NCI-H748 (cell line): ENCODE measurements around the gene GHRHR.

Source experiments
- DNase-seq: peaks from one replicate; lab custom pipeline; 2025; ENCODE audit not compliant: unreplicated experiment; lab: John Stamatoyannopoulos, UW

GHRHR gene

DNA sequence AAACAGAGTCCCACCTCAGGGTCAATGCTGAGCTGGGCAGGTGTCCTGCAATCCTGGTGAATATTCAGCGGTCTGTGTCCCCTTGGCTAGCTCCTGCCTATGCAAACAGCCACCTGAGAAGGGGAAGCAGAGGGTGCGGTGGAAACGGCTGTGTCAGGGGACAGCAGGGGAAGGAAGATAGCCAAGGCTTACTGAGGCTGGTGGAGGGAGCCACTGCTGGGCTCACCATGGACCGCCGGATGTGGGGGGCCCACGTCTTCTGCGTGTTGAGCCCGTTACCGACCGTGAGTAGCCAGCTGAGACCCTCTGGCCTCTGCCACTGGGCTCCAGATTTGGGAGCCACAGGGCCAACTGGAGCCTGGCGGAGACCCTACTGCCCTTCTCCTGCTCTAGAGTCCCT is at the start of gene GHRHR:
TSS of gene GHRHR (plus strand) at position 112 of the 400 bp plus-strand sequence. CDS start at position 228, 116 bp downstream.
- no peak for DNase-seq

DNA sequence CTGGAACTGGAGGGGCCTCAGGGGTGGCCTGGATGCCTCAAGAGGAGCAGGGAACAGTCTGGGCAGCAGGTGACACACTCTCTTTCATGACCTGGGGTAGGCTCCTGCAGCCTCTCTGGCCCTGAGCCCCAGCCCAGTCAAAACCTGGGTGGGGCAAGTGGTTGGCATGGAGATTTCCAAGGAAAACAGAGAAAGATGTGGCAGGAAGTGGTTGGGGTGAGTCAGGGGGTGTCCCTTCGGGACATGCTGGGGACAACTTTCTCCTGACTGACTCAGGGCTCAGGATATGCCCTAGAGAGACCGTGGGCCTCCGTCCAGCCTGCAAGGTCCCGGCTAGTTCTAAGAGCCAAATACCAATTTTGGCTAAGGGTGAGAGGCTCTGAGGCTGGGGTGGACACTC is 49.2 kb upstream of the GHRHR start:
- DNase-seq: no peak

DNA sequence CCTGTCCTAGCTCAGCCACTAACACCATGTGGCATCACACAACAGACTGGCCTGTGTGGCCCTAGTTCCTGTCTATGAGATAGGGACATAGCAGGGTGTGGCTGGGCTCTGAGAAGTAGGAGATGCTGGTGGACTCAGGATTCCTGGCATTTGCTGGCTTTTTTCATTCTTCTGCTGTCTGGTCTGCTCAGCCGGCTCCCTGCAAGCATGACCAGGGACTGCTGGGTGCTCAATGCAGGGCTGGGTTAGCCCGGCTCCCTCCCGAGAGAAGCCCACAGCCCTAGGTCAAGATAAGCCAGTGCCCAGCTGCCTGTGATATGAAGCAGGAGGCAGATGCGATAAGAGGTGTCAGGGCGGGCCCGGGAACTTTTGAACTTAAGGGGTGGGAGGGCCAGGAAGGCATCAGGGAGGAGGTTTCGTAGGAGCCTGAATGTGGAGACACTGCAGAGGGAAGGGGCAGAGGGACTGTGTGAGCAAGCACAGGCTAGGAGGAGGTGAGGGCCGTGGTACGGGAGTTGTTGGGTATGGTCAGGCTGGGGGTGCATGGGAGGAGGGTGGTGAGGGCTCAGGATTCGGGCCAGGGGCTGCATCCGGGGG is 48.6 kb upstream of the GHRHR start:
- DNase-seq: no peak

DNA sequence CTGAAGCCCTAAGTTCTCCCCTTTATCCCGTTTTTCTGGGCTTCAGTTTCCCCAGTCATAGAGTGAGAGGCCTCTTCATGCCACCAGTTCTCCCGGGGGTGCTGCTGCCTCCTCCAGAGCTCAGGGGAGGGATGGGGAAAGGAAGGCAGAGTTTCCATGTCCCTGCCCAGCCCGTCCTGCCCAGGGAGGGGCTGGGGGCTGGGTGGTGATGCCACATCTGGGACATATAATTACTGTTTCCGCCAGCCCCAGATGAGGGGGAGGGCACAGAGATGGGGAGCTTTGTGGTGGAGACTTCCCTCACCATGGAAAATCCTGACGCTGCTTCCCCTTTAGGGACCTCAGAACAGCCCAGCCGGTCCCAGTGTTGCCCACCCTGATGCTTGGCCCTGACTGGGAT is 48.0 kb upstream of the GHRHR start:
- no peak for DNase-seq

DNA sequence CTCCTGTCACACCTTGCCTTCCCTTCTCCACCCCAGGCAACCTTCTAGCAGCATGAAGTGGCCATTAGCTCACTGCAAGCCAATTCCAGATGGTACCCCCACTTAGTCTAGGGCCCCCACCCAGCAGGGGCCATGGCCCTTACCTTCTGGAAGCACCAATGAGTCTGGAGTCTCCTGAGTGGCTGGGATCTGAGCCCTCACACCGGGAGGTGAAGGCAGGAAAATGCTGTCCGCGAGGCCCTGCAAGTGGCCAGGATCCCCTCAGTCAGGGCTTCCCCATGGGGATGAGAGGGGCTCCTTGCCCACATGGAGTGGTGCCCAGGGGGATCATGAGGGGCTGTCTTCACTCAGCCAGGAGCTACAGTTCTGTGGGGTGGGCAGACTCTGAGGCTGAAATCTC is 47.5 kb upstream of the GHRHR start:
- DNase-seq: no peak

DNA sequence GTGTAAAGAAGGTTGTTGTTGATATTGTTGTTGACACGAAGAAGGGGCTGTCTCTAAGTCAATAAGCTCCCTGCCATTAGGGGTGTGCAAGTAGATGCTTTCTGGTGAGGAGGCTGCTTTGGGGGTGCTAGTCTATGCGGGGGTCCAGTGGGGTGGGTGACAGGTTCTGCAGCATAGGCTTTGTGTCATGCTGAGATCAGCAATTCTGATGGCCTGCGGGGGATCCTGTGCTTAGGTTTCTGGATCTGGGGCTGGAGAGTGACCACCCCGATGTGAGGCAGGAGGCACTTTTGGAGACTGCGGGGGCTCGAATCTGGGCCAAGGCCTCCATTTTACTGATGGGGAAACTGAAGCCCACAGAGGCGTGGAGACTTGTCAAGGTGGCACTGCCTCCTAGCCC is 47.0 kb upstream of the GHRHR start:
- no peak for DNase-seq

DNA sequence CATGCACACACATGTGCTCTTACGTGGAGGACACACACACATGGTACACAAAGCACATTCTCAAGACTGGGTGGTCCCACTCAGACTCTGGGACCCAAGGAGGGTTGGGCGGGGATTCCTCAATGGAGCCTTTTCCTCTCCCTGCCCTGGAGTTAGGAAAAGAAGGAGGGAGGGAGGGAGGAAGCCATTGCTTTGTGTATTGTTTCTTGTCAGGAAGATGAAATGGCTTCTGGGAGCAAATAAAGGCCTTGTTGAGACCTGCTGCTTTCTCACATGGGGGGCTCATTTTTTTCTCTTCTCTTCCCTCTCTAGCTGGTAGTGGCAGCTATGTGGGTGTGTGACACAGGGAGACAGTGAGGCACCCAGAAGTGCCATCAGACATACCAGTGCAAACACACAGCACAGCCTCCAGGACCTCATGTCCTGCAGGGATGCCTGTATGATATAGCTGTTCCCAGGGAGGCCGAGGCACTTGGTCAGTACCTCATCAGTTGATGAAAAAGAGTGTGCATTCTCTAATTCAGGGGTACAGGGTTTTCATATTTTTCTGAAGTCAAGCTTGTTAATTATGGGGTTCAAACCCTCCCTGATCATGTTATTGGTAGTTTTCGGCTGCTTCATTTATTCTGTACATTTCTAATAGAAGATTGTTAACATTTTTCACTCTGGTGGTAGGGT is 46.4 kb upstream of the GHRHR start:
- no peak for DNase-seq

DNA sequence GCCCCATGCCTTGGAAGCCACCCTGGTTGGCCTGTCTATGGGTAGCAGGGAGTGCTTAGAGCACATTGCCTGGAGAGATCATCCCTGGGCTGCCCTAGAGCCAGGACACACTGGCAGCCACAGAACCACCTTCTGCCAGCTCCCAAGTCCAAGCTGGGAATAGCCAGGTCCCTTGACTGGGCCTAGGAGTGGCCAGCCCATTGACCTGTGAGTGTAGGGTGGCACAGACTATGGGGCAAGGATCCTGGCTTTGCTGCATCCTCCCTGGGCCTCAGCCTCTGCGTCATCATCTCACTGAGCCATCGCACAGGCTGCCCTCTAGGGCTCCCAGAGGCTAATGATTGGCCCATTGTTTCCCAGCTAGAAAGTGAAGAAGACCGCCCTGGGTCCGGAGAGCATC is 45.1 kb upstream of the GHRHR start:
- DNase-seq: no peak

DNA sequence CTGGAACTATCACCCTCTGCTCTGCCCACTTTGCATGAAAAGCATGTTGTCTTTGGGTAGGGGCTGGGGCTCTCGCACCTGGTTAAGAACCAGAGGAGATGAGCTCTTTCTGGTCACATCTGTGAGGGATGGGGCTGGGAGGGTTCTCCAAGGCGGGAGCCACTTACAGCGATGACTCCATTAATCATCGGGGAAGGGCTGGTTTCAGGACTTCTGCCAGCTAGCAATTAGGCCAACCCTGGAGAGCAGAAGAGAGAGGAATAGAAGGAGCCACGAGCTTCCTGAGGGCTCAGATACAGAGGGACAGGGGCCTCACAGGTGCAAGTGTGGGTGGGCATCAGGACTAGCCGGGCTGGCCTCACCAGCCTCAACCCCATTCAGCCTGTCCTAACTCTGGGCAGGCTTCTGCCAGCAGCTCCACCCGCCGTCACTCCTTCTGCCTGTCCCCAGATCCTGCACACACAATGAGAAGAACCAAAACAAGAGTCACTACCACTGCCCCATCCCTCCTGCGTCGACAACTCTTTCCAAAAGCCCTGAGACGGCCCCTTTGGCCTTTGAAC is 43.7 kb upstream of the GHRHR start:
- no peak for DNase-seq

DNA sequence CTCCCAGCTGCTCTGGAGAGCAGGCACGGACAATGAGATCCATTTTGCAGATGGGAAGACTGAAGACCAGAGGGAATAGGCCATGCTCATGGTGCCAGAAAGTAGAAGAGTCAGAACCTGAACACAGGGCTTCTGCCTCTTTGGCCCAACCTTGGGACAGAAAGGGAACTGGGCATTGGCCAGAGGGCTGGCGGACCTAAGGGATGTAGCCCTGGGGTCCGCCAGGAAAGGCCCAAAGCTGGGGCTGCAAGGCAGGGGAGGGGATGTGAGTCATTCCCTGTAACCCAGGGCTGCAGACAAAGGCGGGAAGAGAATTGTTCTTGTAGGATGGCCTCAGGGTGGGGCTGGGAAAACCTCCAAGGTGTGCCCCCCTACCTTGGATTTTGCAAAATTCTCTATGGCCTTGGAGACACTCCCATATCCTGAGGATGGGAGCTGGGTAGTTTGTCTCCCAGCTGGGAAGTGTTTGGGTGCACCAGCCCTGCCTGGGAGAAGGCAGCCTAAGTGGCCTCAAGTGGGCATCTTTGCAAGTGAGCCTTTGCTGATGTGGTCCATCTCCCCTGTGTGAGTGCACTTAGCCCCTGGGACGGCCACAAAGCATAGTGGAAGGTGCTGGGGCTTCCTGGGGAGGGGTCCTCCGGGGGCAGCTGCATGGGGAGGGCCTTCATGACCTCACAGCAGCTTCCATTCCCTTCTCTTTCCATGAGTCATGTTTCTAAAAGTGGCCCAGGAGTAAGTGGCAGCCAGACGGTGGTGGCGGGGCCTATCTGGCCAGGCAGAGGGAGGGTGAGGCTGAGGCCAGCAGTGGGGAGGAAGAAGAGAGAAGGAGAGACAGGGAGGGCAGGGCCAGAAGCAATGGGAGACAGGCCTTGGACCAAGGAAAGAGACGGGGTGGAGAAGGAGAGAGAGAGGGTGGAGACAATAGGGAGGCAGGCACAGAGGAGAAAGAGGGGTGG is 42.9 kb upstream of the GHRHR start:
- DNase-seq: no peak

DNA sequence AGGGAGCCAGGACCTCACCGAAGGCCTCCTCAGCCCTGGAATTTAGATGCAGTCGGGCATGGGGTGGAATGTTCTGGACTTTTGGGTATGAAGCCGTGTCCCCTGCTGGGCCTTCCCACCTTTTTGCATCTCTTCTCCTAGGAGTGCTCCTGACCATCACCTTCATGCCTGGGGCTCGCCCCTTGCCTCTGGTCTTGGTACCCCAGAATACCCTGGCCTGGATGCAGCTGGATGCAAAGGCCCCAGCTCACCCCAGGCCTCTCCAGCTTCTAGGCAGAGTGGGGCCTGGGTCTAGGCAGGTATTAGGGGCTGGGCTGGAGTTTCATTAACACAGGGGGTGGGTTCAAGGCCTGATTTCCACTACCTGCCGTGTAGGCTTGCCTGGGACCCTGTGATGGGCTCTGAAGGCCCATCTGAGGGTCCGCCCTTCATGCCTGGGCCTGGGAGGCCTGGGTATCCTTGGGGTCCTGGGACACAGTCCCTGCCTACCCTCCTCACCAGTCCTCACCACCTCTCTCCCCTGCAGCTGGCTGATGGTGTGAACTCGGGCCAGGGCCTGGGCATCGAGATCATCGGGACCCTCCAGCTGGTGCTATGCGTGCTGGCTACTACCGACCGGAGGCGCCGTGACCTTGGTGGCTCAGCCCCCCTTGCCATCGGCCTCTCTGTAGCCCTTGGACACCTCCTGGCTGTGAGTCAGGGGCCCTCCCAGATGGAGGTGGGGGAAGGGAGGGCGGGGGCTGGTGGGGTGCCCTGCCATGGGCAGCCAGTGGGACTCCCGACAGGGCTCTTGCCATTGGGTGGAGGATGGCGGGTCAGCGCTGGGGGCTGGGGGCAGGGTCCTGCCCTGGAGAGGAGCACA is 42.0 kb upstream of the GHRHR start:
- no peak for DNase-seq

DNA sequence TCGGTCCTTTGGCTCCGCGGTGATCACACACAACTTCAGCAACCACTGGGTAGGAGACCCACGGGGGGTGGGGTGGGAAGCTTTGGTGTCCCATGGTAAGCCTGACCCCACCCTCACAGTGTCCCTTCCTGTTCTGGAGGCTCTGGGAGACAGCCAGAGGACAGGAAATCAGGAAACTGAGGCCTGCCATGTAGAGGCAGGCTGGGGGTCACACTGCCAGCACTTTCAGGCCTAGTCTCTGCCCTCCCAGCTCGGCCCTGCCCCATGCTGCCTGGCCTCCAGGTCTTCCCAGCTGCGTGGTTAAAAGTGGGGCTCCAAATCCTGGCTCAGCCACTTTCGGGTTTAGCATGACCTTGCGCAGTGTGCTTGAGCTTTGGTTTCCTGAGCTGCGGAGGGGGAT is 41.2 kb upstream of the GHRHR start:
- DNase-seq: no peak

DNA sequence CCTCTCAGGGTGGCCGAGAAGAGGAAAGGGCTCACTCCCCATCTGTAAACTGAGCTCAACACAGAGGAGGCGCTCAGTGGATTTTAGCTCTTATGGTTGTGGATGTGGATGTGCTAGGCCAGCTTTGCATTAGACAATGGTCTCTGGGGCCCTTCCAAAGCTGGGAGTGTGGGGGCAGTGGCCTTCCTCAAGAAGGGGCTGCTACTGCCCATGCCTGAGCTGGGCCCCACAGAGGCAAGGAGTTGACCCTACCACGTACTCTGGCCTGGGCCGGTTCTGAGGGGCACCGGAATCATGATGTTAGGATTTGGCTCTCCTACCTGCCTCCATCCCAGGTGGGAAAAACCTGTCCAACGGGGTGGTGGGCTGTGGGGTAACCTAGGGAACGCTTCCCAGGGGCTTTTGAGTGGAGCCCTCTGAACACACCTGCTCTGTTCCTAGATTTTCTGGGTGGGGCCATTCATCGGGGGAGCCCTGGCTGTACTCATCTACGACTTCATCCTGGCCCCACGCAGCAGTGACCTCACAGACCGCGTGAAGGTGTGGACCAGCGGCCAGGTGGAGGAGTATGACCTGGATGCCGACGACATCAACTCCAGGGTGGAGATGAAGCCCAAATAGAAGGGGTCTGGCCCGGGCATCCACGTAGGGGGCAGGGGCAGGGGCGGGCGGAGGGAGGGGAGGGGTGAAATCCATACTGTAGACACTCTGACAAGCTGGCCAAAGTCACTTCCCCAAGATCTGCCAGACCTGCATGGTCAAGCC is 40.6 kb upstream of the GHRHR start:
- DNase-seq: no peak

DNA sequence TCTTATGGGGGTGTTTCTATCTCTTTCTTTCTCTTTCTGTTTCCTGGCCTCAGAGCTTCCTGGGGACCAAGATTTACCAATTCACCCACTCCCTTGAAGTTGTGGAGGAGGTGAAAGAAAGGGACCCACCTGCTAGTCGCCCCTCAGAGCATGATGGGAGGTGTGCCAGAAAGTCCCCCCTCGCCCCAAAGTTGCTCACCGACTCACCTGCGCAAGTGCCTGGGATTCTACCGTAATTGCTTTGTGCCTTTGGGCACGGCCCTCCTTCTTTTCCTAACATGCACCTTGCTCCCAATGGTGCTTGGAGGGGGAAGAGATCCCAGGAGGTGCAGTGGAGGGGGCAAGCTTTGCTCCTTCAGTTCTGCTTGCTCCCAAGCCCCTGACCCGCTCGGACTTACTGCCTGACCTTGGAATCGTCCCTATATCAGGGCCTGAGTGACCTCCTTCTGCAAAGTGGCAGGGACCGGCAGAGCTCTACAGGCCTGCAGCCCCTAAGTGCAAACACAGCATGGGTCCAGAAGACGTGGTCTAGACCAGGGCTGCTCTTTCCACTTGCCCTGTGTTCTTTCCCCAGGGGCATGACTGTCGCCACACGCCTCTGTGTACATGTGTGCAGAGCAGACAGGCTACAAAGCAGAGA is 39.9 kb upstream of the GHRHR start:
- DNase-seq: no peak

DNA sequence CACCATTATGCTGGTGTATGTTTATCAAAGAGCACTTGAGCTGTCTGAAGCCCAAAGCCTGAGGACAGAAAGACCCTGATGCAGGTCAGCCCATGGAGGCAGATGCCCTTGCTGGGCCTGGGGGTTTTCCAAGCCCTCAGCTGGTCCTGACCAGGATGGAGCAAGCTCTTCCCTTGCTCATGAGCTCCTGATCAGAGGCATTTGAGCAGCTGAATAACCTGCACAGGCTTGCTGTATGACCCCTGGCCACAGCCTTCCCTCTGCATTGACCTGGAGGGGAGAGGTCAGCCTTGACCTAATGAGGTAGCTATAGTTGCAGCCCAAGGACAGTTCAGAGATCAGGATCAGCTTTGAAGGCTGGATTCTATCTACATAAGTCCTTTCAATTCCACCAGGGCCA is 39.1 kb upstream of the GHRHR start:
- no peak for DNase-seq

DNA sequence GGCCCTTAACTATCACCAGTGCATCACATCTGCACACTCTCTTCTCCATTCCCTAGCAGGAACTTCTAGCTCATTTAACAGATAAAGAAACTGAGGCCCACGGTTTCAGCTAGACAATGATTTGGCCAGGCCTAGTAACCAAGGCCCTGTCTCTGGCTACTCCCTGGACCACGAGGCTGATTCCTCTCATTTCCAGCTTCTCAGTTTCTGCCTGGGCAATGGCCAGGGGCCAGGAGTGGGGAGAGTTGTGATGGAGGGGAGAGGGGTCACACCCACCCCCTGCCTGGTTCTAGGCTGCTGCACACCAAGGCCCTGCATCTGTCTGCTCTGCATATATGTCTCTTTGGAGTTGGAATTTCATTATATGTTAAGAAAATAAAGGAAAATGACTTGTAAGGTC is 38.6 kb upstream of the GHRHR start:
- DNase-seq: no peak

DNA sequence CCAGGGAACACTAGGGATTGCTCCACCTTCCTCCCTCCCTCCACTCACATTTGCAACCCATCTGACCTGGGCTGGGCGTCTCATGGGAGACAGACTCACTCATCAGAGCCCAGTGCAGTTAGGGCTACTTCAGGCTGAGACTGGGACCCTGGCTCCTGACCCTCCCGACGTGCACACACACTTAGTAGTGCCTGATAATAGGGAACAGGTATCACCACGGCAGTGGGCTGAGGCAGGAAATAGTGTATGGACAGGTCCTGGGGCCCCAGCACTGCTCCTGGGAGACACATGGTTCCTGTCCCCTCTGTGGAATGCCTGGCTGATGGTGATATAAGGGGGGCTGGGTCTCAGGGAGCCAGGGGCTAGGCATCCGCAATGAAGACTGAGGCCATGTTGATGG is 37.8 kb upstream of the GHRHR start:
- no peak for DNase-seq

DNA sequence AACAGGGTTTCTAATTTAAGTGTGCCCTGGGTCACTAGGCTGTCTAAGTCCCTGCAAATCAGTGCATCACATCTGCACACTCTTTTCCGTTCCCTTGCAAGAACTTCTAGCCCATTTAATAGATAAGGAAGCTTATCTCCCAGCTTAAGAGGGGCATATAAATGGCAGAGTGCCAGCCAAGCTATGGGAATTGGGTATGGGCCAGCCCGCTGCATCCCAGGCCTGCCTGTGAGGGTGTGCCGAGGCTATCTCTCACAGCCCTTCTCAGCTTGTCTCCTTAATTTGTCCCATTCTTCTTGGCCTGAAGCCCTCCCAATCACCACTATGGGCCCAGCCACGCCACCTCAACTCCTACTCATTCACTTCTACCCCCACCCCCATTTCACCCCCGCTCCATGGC is 37.4 kb upstream of the GHRHR start:
- no peak for DNase-seq

DNA sequence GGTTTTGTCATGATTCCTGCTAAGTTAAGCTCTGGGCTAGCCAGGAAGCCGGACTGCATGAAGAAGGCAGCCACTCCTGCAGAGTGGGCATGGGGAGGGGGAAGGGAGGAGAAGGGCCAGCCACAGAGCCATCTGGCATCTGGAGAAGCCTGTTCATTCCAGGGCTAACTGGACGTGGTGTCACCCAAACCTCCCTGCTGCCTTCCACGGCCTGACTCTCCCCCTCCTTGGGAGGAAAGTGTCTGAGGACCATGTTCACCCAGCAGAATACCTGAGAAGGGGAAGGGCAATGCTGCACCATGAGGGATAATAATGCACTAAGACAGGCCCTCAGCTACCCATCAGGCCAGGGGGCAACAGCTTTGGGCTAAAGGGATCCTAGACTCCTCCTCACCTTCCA is 36.7 kb upstream of the GHRHR start:
- DNase-seq: no peak

DNA sequence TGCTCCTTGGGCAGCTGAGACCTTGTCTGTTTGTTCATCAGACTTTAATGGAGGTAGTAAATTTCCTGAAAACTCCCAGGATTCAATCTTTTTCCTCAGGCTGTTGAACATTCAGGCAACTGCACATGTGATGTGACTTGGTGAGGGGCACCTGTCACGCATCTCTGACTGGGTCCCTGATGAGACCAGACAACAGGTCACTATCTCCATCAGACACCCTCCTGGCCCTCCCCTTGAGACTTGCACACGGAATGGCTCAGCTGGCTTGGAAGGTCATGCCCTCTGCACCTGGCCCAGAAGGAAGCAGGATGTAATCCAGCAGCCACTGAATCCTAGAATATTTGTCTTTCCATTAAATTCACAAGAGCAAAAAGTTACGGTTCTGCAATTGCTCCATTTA is 36.2 kb upstream of the GHRHR start:
- no peak for DNase-seq
